C4-2B (cell line): Measurements from ENCODE around the gene SLC28A1.

Experiments
- ZFX ChIP-seq: fragments of 450-650 bp; IDR thresholded peaks from 2 replicates; pipeline ENCODE4 v1.6.1; 2017
- TF ChIP-seq, protein P1 (sequence below): fragments of 450-650 bp; conservative IDR thresholded peaks from 2 replicates; pipeline ENCODE4 v1.5.1; 2017; ENCODE audit warnings: mild to moderate bottlenecking

DNA sequence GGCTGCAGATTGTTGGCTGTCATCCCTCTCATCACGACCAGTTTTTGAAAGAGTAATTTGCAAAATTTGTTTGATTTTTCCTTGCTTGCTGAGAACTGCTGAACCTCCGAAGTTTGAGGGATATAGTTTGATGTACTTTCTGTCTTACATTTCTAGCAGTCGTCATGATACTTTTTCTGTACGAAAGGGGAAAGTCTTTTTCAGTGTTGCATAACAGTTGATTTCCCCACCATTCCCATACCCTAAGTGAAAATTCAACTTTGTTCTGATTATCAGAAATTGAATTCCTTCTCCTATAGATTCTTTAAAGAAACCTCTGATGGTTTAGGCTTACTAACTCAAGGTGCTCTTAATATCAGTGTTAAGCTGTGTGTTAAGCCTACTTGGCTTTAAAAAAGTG, 98.8 kb downstream of the SLC28A1 start:
- TF ChIP-seq, protein P1, sequence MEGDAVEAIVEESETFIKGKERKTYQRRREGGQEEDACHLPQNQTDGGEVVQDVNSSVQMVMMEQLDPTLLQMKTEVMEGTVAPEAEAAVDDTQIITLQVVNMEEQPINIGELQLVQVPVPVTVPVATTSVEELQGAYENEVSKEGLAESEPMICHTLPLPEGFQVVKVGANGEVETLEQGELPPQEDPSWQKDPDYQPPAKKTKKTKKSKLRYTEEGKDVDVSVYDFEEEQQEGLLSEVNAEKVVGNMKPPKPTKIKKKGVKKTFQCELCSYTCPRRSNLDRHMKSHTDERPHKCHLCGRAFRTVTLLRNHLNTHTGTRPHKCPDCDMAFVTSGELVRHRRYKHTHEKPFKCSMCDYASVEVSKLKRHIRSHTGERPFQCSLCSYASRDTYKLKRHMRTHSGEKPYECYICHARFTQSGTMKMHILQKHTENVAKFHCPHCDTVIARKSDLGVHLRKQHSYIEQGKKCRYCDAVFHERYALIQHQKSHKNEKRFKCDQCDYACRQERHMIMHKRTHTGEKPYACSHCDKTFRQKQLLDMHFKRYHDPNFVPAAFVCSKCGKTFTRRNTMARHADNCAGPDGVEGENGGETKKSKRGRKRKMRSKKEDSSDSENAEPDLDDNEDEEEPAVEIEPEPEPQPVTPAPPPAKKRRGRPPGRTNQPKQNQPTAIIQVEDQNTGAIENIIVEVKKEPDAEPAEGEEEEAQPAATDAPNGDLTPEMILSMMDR = no peak
- TF ChIP-seq ZFX = no peak
